GM21381 (cell line): Measurements from ENCODE around the gene SEC22B.
"Not testable (repeated sequence)": the region's sequence is repeated elsewhere in the genome, so short reads cannot be mapped to it uniquely, and the experiment has no call there.

Source experiments
- ATAC-seq: cut with Tn5 transposase; IDR thresholded peaks from one replicate; pipeline ENCODE4 v1.9.1; 2021; ENCODE audit warnings: mild to moderate bottlenecking, moderate library complexity; ENCODE audit not compliant: unreplicated experiment

Gene SEC22B

DNA sequence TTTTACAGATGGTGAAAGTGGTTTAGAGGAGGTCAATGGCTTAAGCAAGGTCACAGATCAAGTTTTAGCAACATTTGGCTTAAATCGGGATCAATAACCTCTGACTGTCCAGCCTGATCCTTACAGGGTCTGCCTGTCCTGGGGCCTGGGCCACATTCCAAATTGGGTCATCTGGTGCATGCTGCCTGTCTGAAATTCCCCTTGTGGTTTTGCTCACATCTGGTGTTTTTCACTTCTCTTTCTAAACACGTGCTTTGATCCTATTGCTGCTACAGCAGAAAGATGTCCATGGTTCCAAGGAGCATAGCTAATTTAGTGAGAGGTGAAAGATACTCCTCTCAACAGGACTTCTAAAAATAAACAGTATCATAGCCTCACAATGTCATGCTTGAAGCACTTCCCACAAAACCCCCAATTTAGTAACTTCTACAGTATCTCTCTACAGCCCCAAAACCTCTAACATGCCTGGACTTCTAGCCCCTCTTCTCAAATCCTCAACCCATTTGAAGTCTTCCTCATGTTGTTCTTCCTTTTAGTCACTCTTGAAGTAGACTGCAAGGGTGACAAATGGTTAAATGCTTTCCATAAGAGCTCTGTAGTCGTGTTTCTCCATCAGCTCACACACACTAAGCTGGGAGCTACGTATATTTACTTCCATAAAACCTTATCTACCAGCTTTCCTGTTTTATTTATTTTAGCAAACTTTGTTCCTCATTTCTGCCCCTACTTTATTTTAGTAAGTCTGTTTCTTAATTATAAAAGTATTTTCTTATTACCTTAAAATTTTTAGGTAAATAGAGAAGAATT, 58.7 kb downstream of the SEC22B start:
- ATAC-seq: peak; percentile 57

DNA sequence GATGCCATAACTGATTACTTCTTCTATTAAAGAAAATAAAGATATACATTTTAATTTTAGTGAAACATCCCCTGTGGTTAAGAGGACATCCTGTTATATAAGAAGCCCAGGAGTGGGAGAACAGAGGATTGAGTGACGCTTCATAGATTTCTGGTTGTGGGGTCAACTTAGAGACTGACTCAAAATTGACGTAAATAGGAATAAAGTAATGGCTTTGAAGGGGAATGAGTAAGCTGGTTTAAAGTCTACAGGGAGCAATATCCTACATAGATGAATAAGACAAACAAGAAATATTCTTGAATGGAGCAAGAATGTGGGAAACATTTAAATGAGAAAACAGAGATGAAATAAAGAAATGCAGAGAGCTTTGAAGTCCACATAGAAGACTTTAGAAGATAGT, 60.2 kb downstream of the SEC22B start:
- not testable (repeated sequence) for ATAC-seq

- not testable (repeated sequence) for ATAC-seq
Measured at GRCh38 chr1:120113134-120113533, 63.2 kb downstream of the SEC22B start.

DNA sequence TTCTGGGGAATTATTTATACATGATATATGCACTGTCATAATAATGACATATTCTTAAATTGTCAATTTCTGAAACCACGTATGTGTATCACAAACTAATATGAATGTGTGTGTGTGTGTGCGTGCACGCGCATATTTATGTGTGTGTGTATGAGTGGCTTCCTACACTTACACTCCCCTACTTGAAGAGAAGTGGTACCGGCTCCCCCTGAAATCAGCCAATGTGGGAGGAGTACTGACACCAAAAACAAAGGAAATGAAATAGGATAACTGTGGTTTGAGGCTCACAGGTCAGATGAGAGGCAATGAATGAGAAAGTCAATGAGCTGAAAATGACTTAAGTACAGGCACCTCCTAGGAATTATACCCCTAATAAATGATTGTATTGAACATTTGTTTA, 64.1 kb downstream of the SEC22B start:
- ATAC-seq: not testable (repeated sequence)

GRCh38 chr1:120111771-120112170, 64.5 kb downstream of the SEC22B start:
- not testable (repeated sequence) for ATAC-seq

DNA sequence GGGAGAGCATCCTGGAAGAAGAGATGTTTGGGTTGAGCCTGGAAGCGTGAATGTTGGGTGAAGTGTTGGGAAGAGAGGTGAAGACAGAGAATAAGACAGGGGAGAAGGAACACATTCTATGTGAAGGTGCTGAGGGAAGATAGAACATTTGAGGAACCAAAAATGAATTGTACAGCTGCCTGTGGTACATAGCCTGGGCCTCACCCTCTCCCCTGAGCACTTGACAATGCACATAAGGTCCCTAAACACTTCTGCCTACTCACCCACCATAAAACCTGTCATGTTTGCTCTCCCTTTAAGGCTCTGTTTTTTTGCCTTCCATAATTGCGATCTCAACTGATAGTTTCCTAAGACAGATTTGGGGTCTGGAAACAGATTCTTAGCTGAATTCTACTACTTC, 65.3 kb downstream of the SEC22B start:
- ATAC-seq: not testable (repeated sequence)

DNA sequence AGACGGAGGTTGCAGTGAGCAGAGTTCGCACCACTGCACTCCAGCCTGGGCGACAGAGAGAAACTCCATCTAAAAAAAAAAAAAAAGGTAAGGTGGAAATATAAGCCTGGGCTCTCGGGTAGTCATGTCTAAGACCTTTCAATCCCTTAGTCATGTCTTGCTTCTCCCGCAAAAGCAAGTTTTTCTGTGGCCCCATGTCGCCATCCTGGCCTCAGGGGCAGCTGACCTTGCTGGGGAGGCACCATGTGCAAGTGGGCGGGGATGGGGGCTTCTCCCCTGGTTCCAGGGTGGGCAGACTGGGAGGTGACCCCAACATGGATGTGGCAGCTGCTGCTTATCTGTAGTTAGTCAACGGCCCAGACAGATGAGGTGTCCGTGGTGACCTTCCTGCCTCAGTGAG, 66.7 kb downstream of the SEC22B start:
- ATAC-seq: not testable (repeated sequence)

DNA sequence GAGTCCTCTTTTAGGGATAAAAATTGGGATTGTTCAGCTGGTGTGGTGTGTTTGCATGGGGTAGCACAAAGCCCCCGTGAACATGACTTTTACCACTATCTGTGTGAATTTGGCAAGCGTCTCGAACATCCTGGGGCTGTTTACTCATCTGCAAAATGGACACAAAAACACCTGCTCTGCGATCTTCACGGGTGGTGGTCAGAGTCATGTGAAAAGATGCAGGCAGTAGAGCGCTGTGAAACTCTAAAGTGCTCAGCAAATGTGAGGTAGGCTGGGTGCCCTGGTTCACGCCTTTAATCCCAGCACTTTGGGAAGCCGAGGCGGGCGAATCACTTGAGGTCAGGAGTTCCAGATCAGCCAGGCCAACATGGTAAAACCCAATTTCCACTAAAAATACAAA, 67.1 kb downstream of the SEC22B start:
- not testable (repeated sequence) for ATAC-seq

GRCh38 chr1:120105288-120105687, 71.0 kb downstream of the SEC22B start:
- not testable (repeated sequence) for ATAC-seq

GRCh38 chr1:120103768-120104167, 72.6 kb downstream of the SEC22B start:
- ATAC-seq: not testable (repeated sequence)

- not testable (repeated sequence) for ATAC-seq
Measured at GRCh38 chr1:120101593-120101992, 74.7 kb downstream of the SEC22B start.
